Activated naive CD4-positive, alpha-beta T cell treated with anti-CD3 and anti-CD28 coated beads, Interleukin-2, amount 10 ng/mL, durations not matched to agents 7 days and 5 days (primary cell): ENCODE data around the gene ABCC8.

Experiments
- CTCF ChIA-PET: fragments of 350-600 bp; sonication (Branson Sonifier 250); formaldehyde crosslinking; loops from one replicate; lab custom pipeline; 2021; ENCODE audit warnings: antibody characterized with exemption; lab: Charles Lee
- DNase-seq: peaks from one replicate; pipeline ENCODE4 v3.0.0-alpha.2; 2020
- H3K27ac Mint-ChIP-seq: one replicate; pipeline ENCODE4 v1.8.0; 2021; ENCODE audit warnings: mild to moderate bottlenecking, moderate library complexity, mixed read lengths
- H3K27me3 Mint-ChIP-seq: one replicate; pipeline ENCODE4 v1.8.0; 2021; ENCODE audit warnings: mild to moderate bottlenecking, mixed read lengths
- H3K36me3 Mint-ChIP-seq: one replicate; pipeline ENCODE4 v1.8.0; 2021; ENCODE audit warnings: mixed read lengths
- H3K4me1 Mint-ChIP-seq: one replicate; pipeline ENCODE4 v1.8.0; 2021; ENCODE audit warnings: mixed read lengths
- H3K4me3 Mint-ChIP-seq: one replicate; pipeline ENCODE4 v1.8.0; 2021; ENCODE audit warnings: mild to moderate bottlenecking, moderate library complexity, mixed read lengths
- H3K9me3 Mint-ChIP-seq: one replicate; pipeline ENCODE4 v1.8.0; 2021; ENCODE audit warnings: mixed read lengths

ABCC8 gene

GRCh38 chr11:17423533-17424310 lies 52.9 kb downstream of the ABCC8 start:
- H3K4me1 Mint-ChIP-seq = peaks cover 28% of the 10 kb centered on the region
- no peak overlapping the region for H3K27ac Mint-ChIP-seq
- DNase-seq = no peak
- H3K27me3 Mint-ChIP-seq = peaks cover 72% of the 10 kb centered on the region
- CTCF ChIA-PET = interaction anchor here (1.1 to 1.5 kb wide), 3 partner anchors 9 to 81 kb away, joined by 3 read pairs; no protein-coding TSS in a partner anchor
- no peaks in the 10 kb centered on the region for H3K9me3 Mint-ChIP-seq
- no peak overlapping the region for H3K4me3 Mint-ChIP-seq
- no peaks in the 10 kb centered on the region for H3K36me3 Mint-ChIP-seq

GRCh38 chr11:17421781-17422180 lies 54.9 kb downstream of the ABCC8 start:
- Mint-ChIP-seq H3K36me3 (no peaks in the 10 kb centered on the region), H3K27ac (no peak overlapping the region), H3K27me3 (peaks cover 75% of the 10 kb centered on the region), H3K9me3 (no peaks in the 10 kb centered on the region), H3K4me1 (peaks cover 18% of the 10 kb centered on the region), H3K4me3 (no peak overlapping the region)
- CTCF ChIA-PET = no interaction called here
- no peak for DNase-seq

GRCh38 chr11:17418444-17419081 lies 58.1 kb downstream of the ABCC8 start:
- H3K4me3 Mint-ChIP-seq = no peak overlapping the region
- no peak overlapping the region for H3K27ac Mint-ChIP-seq
- H3K36me3 Mint-ChIP-seq = no peaks in the 10 kb centered on the region
- DNase-seq = no peak
- peaks cover 88% of the 10 kb centered on the region for H3K27me3 Mint-ChIP-seq
- H3K4me1 Mint-ChIP-seq = peaks cover 35% of the 10 kb centered on the region
- H3K9me3 Mint-ChIP-seq = no peaks in the 10 kb centered on the region
- CTCF ChIA-PET = interaction anchor here (0.7 to 1.5 kb wide), 5 partner anchors 10 to 34 kb away, joined by 3 to 4 read pairs (median 4); partner anchors contain the start of gene KCNJ11

GRCh38 chr11:17416492-17416891 lies 60.2 kb downstream of the ABCC8 start:
- DNase-seq = no peak
- Mint-ChIP-seq H3K27ac (no peak overlapping the region), H3K27me3 (peaks cover 76% of the 10 kb centered on the region), H3K9me3 (no peaks in the 10 kb centered on the region), H3K4me1 (peaks cover 44% of the 10 kb centered on the region), H3K36me3 (no peaks in the 10 kb centered on the region), H3K4me3 (no peak overlapping the region)
- CTCF ChIA-PET = no interaction called here

GRCh38 chr11:17415523-17416104 lies 61.0 kb downstream of the ABCC8 start:
- Mint-ChIP-seq H3K36me3 (no peaks in the 10 kb centered on the region), H3K4me1 (peaks cover 51% of the 10 kb centered on the region), H3K9me3 (no peaks in the 10 kb centered on the region), H3K27me3 (peaks cover 78% of the 10 kb centered on the region), H3K27ac (no peak overlapping the region), H3K4me3 (no peak overlapping the region)
- CTCF ChIA-PET = no interaction called here
- DNase-seq = no peak

- Mint-ChIP-seq H3K4me3 (no peak overlapping the region), H3K4me1 (peaks cover 51% of the 10 kb centered on the region), H3K9me3 (no peaks in the 10 kb centered on the region), H3K27me3 (peaks cover 78% of the 10 kb centered on the region), H3K27ac (peak overlapping the region; percentile 86), H3K36me3 (no peaks in the 10 kb centered on the region)
- DNase-seq = no peak
- CTCF ChIA-PET = interaction anchor here (1.0 kb wide), 1 partner anchor 9 kb away, joined by 3 read pairs; no protein-coding TSS in a partner anchor
Observed at GRCh38 chr11:17414992-17415391, 61.7 kb downstream of the ABCC8 start.

- Mint-ChIP-seq H3K36me3 (no peaks in the 10 kb centered on the region), H3K4me1 (peaks cover 51% of the 10 kb centered on the region), H3K4me3 (no peak overlapping the region), H3K27me3 (peaks cover 71% of the 10 kb centered on the region), H3K27ac (peak overlapping the region; percentile 86), H3K9me3 (no peaks in the 10 kb centered on the region)
- CTCF ChIA-PET = interaction anchor here (1.0 to 2.4 kb wide), 2 partner anchors 9 to 28 kb away, joined by 3 to 6 read pairs; no protein-coding TSS in a partner anchor
- DNase-seq = peak; percentile 61
Observed at GRCh38 chr11:17414317-17414737, 62.3 kb downstream of the ABCC8 start.

- Mint-ChIP-seq H3K27ac (peak overlapping the region; percentile 86), H3K4me3 (no peak overlapping the region), H3K4me1 (peaks cover 51% of the 10 kb centered on the region)
Observed at GRCh38 chr11:17413414-17414316, 63.0 kb downstream of the ABCC8 start.

GRCh38 chr11:17412488-17413180 lies 64.0 kb downstream of the ABCC8 start:
- no peak for DNase-seq
- CTCF ChIA-PET = interaction anchor here (0.9 to 2.4 kb wide), 5 partner anchors 18 to 92 kb away, joined by 3 to 6 read pairs (median 4); no protein-coding TSS in a partner anchor
- H3K27ac Mint-ChIP-seq = no peak overlapping the region
- no peak overlapping the region for H3K4me3 Mint-ChIP-seq
- peaks cover 68% of the 10 kb centered on the region for H3K27me3 Mint-ChIP-seq
- no peaks in the 10 kb centered on the region for H3K36me3 Mint-ChIP-seq
- H3K9me3 Mint-ChIP-seq = no peaks in the 10 kb centered on the region
- H3K4me1 Mint-ChIP-seq = peaks cover 51% of the 10 kb centered on the region

More at GRCh38 chr11:17413414-17414316, 63.0 kb downstream of the ABCC8 start:
- peaks cover 66% of the 10 kb centered on the region for H3K27me3 Mint-ChIP-seq
- CTCF ChIA-PET = interaction anchor here (1.0 to 2.4 kb wide), 5 partner anchors 10 to 91 kb away, joined by 3 to 6 read pairs (median 4); no protein-coding TSS in a partner anchor
- H3K36me3 Mint-ChIP-seq = no peaks in the 10 kb centered on the region
- DNase-seq = no peak
- H3K9me3 Mint-ChIP-seq = no peaks in the 10 kb centered on the region

GRCh38 chr11:17411418-17411817 lies 65.2 kb downstream of the ABCC8 start:
- no peaks in the 10 kb centered on the region for H3K36me3 Mint-ChIP-seq
- CTCF ChIA-PET = no interaction called here
- H3K27ac Mint-ChIP-seq = no peak overlapping the region
- H3K4me1 Mint-ChIP-seq = peaks cover 48% of the 10 kb centered on the region
- H3K27me3 Mint-ChIP-seq = peaks cover 65% of the 10 kb centered on the region
- no peaks in the 10 kb centered on the region for H3K9me3 Mint-ChIP-seq
- DNase-seq = no peak
- H3K4me3 Mint-ChIP-seq = no peak overlapping the region

- Mint-ChIP-seq H3K27me3 (peaks cover 60% of the 10 kb centered on the region), H3K9me3 (no peaks in the 10 kb centered on the region), H3K4me3 (no peak overlapping the region), H3K27ac (no peak overlapping the region), H3K36me3 (no peaks in the 10 kb centered on the region), H3K4me1 (peaks cover 44% of the 10 kb centered on the region)
- CTCF ChIA-PET = no interaction called here
- no peak for DNase-seq
Observed at GRCh38 chr11:17410606-17411379, 65.9 kb downstream of the ABCC8 start.

GRCh38 chr11:17408641-17409040 lies 68.0 kb downstream of the ABCC8 start:
- peaks cover 30% of the 10 kb centered on the region for H3K4me1 Mint-ChIP-seq
- H3K9me3 Mint-ChIP-seq = no peaks in the 10 kb centered on the region
- no peak overlapping the region for H3K4me3 Mint-ChIP-seq
- no peaks in the 10 kb centered on the region for H3K36me3 Mint-ChIP-seq
- H3K27me3 Mint-ChIP-seq = peaks cover 48% of the 10 kb centered on the region
- CTCF ChIA-PET = no interaction called here
- no peak for DNase-seq
- H3K27ac Mint-ChIP-seq = no peak overlapping the region
